PC-3 (cell line): Measurements from ENCODE around the gene C19orf47. TPM values are rescaled to one million over a fixed set of nuclear protein-coding genes. Genes with fewer than 3 reads are reported as not detected.

ENCODE experiments used
- ATAC-seq: fragments of 200-7000 bp; cut with Tn5 transposase; 2 replicates; pipeline ENCODE4 v1.9.1; 2020; ENCODE audit warnings: mild to moderate bottlenecking, moderate library complexity
- BruUV-seq: library from RNA; stranded (reverse); fragments of 400-500 nt; replicated peaks from 2 replicates; lab custom pipeline; 2021; lab: Mats Ljungman, UMichigan
- CTCF ChIA-PET: fragments of 300-600 bp; sonication (Branson Sonifier 250); formaldehyde crosslinking; loops from one replicate; lab custom pipeline; 2022; ENCODE audit warnings: antibody characterized with exemption; lab: Charles Lee
- POLR2A ChIA-PET: fragments of 300-600 bp; sonication (Branson Sonifier 250); formaldehyde crosslinking; loops from one replicate; lab custom pipeline; 2022; ENCODE audit warnings: antibody characterized with exemption; ENCODE audit not compliant: unreplicated experiment; lab: Charles Lee
- DNase-seq: peaks from one replicate; pipeline ENCODE4 v3.0.0-alpha.2; 2015
- H2AFZ ChIP-seq: fragments of 300-600 bp; sonication (generic); 2 replicates; pipeline ENCODE4 v1.6.0; 2016; ENCODE audit warnings: antibody characterized with exemption, low read length
- H3F3A ChIP-seq: fragments of 300-600 bp; sonication (generic); one replicate; pipeline ENCODE4 v1.6.0; 2017; ENCODE audit warnings: antibody characterized with exemption, low read length, control low read depth, mild to moderate bottlenecking; ENCODE audit not compliant: unreplicated experiment
- H3K27ac ChIP-seq: fragments of 300-600 bp; sonication (generic); 2 replicates; pipeline ENCODE4 v1.5.1; 2016; ENCODE audit warnings: mild to moderate bottlenecking, low read length
- H3K27me3 ChIP-seq: fragments of 300-600 bp; sonication (generic); 2 replicates; pipeline ENCODE4 v1.6.1; 2016; ENCODE audit warnings: low read length, mixed read lengths
- H3K36me3 ChIP-seq: fragments of 300-600 bp; sonication (generic); 2 replicates; pipeline ENCODE4 v1.6.1; 2016; ENCODE audit warnings: low read depth, mixed run types, low read length, mixed read lengths
- H3K4me1 ChIP-seq: fragments of 300-600 bp; sonication (generic); 2 replicates; pipeline ENCODE4 v1.5.1; 2016; ENCODE audit warnings: low read length; ENCODE audit not compliant: insufficient read depth
- H3K4me2 ChIP-seq: fragments of 300-600 bp; sonication (generic); 2 replicates; pipeline ENCODE4 v1.6.0; 2016; ENCODE audit warnings: low read length
- H3K4me3 ChIP-seq: fragments of 300-600 bp; sonication (generic); 2 replicates; pipeline ENCODE4 v1.5.1; 2016; ENCODE audit warnings: mild to moderate bottlenecking, low read length, mixed read lengths
- H3K79me2 ChIP-seq: fragments of 300-600 bp; sonication (generic); 2 replicates; pipeline ENCODE4 v1.6.1; 2017; ENCODE audit warnings: low read length, mixed read lengths
- H3K9ac ChIP-seq: fragments of 300-600 bp; sonication (generic); 2 replicates; pipeline ENCODE4 v1.6.0; 2016; ENCODE audit warnings: mild to moderate bottlenecking, low read length
- H3K9me2 ChIP-seq: fragments of 300-600 bp; sonication (generic); replicated peaks from 2 replicates; pipeline ENCODE4 v1.6.1; 2016; ENCODE audit warnings: mixed run types, low read length, mixed read lengths
- H3K9me3 ChIP-seq: fragments of 300-600 bp; sonication (generic); 2 replicates; pipeline ENCODE4 v1.6.1; 2016; ENCODE audit warnings: low read length, mixed read lengths
- H4K20me1 ChIP-seq: fragments of 300-600 bp; sonication (generic); 2 replicates; pipeline ENCODE4 v1.6.1; 2016; ENCODE audit warnings: low read length, mixed read lengths
- EZH2 ChIP-seq: fragments of 300-600 bp; sonication (generic); IDR thresholded peaks from one replicate; pipeline ENCODE4 v1.6.1; 2017; ENCODE audit warnings: antibody characterized with exemption, mild to moderate bottlenecking, low read length; ENCODE audit not compliant: unreplicated experiment
- EZH2phosphoT487 ChIP-seq: fragments of 300-600 bp; sonication (generic); IDR thresholded peaks from 2 replicates; pipeline ENCODE4 v1.6.1; 2018; ENCODE audit warnings: mild to moderate bottlenecking, antibody characterized with exemption, low read length, borderline replicate concordance
- intact Hi-C: fragments of 100-400 bp; cut with micrococcal nuclease; formaldehyde crosslinking; loops from 2 replicates; pipeline ENCODE4 v1.9.0; 2023
- total RNA-seq: library from RNA; depleted of rRNA; stranded (reverse); fragments of >200 nt; gene quantifications from 2 replicates; pipeline ENCODE4 v1.2.3, GENCODE V29; 2014
- TF ChIP-seq, protein P1 (sequence below): fragments of 300-600 bp; sonication (generic); conservative IDR thresholded peaks from 2 replicates; pipeline ENCODE4 v1.5.1; 2017; ENCODE audit warnings: antibody characterized with exemption, low read depth, mild to moderate bottlenecking, low read length

The C19orf47 gene
- total RNA-seq, 1 experiment from 2014 or later: 13.9 TPM

DNA sequence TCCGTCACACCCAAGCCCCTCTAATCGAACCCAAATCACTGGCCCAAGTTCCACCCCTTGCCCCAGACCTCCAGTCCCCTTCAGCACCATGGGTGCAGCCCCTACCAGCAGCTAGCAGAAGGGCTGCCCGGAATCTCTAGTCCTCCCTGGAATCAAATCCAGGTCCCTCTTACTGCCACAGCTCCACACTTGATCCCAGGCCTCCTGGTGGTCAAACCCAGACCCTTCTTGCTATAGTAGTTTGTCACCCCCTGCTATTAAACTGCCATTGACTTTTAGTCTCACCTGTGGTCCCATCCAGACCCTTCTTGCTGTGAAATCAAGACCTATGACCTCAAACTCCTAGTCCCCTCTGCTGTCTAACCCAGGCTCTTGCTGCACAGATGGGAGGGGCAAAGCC, 33.1 kb upstream of the C19orf47 start:
- no peaks in the 10 kb centered on the region for H3K9me2 ChIP-seq
- no peak overlapping the region for H3K9ac ChIP-seq
- H3K36me3 ChIP-seq: no peaks in the 10 kb centered on the region
- no peaks in the 10 kb centered on the region for H4K20me1 ChIP-seq
- no TSS peak for BruUV-seq
- H3K4me2 ChIP-seq: no peak overlapping the region
- H3K4me1 ChIP-seq: no peaks in the 10 kb centered on the region
- intact Hi-C loops: no loop called here
- H3K79me2 ChIP-seq: no peaks in the 10 kb centered on the region
- CTCF ChIA-PET: interaction anchor here (0.5 kb wide), 1 partner anchor 241 kb away, joined by 3 read pairs; no protein-coding TSS in a partner anchor
- DNase-seq (no peak), ATAC-seq (no peak)
- no peak for TF ChIP-seq EZH2phosphoT487
- TF ChIP-seq, protein P1, sequence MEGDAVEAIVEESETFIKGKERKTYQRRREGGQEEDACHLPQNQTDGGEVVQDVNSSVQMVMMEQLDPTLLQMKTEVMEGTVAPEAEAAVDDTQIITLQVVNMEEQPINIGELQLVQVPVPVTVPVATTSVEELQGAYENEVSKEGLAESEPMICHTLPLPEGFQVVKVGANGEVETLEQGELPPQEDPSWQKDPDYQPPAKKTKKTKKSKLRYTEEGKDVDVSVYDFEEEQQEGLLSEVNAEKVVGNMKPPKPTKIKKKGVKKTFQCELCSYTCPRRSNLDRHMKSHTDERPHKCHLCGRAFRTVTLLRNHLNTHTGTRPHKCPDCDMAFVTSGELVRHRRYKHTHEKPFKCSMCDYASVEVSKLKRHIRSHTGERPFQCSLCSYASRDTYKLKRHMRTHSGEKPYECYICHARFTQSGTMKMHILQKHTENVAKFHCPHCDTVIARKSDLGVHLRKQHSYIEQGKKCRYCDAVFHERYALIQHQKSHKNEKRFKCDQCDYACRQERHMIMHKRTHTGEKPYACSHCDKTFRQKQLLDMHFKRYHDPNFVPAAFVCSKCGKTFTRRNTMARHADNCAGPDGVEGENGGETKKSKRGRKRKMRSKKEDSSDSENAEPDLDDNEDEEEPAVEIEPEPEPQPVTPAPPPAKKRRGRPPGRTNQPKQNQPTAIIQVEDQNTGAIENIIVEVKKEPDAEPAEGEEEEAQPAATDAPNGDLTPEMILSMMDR: no peak
- no peak for TF ChIP-seq EZH2
- no peaks in the 10 kb centered on the region for H3K9me3 ChIP-seq
- no peaks in the 10 kb centered on the region for H3F3A ChIP-seq
- POLR2A ChIA-PET: no interaction called here
- H3K27ac ChIP-seq: no peak overlapping the region
- H2AFZ ChIP-seq: no peak overlapping the region
- H3K4me3 ChIP-seq: no peak overlapping the region
- no peaks in the 10 kb centered on the region for H3K27me3 ChIP-seq

DNA sequence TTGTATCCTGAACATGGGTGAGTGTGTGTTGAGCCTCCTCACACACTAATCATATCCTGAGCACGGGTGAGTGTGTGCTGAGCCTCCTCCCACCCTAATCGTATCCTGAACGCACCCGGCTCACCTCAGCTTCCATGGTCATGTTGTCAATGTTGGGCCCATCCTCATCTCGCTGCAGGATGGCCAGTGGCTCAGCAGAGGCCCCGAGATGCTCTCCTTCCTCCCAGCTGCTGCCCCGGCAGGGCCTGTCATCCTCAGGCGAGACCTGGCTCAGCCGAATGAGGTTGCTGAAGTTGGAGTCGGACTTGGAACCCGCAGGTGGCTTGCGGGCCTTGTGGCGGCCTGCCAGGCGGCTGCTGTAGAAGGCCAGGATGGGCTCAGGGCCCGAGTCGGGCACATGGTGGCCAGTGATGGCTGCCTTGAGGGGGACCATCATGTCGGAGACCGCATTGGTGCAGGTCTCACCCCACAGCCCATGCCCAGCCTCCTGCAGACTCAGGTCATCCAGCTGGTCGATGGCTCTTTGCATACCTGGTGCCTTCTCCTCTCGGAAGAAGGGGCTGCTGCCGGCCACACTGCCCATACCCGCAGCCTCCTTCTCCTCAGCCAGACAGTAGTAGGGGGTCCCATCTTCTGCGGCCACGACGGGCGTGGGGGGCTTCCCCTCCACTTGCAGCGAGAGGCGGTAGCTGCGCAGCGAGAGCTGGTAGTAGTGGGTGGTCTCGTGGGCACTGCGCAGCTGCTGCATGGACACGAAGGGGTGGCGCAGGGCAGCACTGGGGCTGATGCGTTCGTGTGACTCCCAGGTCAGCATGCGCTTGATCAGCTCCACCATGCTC, 32.2 kb upstream of the C19orf47 start:
- DNase-seq: no peak
- Histone ChIP-seq H3K79me2 (no peaks in the 10 kb centered on the region), H3K36me3 (no peaks in the 10 kb centered on the region), H3K4me3 (no peak overlapping the region), H2AFZ (no peak overlapping the region), H3K9me2 (no peaks in the 10 kb centered on the region), H3K4me1 (no peaks in the 10 kb centered on the region), H3K9ac (no peak overlapping the region), H3K4me2 (no peak overlapping the region), H3K27me3 (no peaks in the 10 kb centered on the region), H4K20me1 (no peaks in the 10 kb centered on the region), H3F3A (no peaks in the 10 kb centered on the region), H3K27ac (no peak overlapping the region), H3K9me3 (no peaks in the 10 kb centered on the region)
- no peak for ATAC-seq
- no TSS peak for BruUV-seq
- ChIA-PET CTCF (interaction anchor here (0.5 kb wide), 1 partner anchor 240 kb away, joined by 3 read pairs; no protein-coding TSS in a partner anchor), POLR2A (no interaction called here)
- TF ChIP-seq, protein P1: no peak
- no peak for TF ChIP-seq EZH2
- no peak for TF ChIP-seq EZH2phosphoT487
- intact Hi-C loops: no loop called here
